H54 (cell line): ENCODE measurements around the gene ITGAE.
A peak's percentile ranks its signal among the peaks of the same experiment; 100 is the strongest.
"Not testable (repeated sequence)": the region's sequence is repeated elsewhere in the genome, so short reads cannot be mapped to it uniquely, and the experiment has no call there.

Source experiments
- DNase-seq: peaks from one replicate; pipeline ENCODE4 v3.0.0; 2011; ENCODE audit warnings: low spot score, mixed read lengths; ENCODE audit not compliant: insufficient read length
- FAIRE-seq: peaks from 3 replicates; lab custom pipeline; 2011; peaks lifted over from hg19 to GRCh38; lab: Jason Lieb, UNC
- POLR2A ChIP-seq: IDR thresholded peaks from 2 replicates; pipeline ENCODE4 v1.6.1; 2011; ENCODE audit warnings: low read depth, mild to moderate bottlenecking, low read length

The ITGAE gene

GRCh38 chr17:3704931-3705717, 95.9 kb downstream of the ITGAE start:
- no peak for DNase-seq
- FAIRE-seq = no peak
- no peak for TF ChIP-seq POLR2A

GRCh38 chr17:3702041-3702539, 98.9 kb downstream of the ITGAE start:
- FAIRE-seq, DNase-seq: not testable (repeated sequence)

DNA sequence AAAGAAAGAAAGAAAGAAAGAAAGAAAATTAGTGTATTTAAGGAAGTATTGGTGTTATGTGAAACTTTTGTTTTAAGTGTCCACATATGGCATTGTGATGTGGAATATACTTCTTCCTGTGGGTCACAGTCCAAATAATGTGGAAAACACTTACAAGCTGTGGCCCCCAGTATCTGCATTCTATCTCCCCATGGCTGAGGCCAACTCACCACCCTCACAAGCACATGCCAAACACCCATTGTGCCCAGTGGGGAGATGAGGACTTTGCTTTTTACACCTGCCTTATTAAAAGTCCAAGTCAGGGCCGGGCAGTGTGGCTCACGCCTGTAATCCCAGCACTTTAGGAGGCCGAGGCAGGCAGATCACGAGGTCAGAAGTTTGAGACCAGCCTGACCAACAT, 101.0 kb downstream of the ITGAE start:
- TF ChIP-seq POLR2A = no peak
- no peak for FAIRE-seq

GRCh38 chr17:3698139-3698538, 102.8 kb downstream of the ITGAE start:
- FAIRE-seq = no peak
- no peak for TF ChIP-seq POLR2A
- no peak for DNase-seq

More for the DNA sequence above, 101.0 kb downstream of the ITGAE start:
- DNase-seq = no peak

DNA sequence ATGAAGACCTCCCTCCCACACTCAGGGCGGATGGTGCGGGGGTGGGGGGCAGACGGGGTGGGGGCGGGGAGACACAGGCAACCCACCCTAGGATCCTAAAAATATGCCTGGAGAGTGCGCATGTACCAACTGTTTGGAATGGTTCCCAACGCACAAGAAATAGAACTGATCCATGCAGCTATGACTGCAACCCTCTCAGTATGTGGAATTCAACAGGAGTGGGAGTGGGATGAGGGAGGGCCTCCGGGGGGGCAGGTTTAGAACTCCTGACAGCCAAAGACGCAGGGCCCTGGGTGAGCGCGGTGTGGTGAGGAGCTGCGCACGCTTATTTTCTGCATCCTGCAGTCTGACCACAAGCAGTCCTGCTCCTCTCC, 103.9 kb downstream of the ITGAE start:
- FAIRE-seq (no peak), DNase-seq (no peak)
- no peak for TF ChIP-seq POLR2A

DNA sequence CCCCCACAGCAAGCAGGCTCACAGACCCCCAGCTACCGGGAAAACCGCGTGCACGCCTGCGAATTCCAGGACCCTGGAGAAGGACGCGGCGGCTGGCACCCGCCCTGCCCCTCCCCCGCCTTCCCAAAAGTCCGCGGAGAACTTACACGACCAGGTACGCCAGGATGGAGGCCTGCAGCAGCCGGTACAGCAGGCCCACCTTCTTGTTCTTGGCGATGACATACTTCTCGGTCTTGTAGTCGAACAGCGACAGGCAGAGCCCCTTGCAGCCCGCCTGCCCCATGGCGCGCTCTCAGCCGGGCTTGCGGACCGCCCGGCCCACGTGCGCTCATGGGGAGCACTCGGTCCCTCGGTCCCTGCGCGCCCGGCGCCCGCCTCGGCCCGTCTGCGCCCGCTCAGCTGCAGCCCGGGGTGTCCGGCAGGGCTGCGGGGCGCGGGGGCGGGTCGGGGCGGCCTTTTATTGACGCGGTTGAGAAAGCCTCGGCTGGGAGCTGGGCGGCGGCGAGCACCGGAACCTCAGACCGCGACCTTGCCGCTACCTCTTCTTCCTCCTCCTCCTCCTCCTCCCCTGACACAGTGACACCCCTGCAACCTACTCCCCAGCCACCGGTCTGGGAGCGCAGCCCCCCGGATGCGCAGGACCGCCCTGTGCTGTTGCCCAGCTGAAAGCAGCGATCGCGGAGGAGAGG, 105.1 kb downstream of the ITGAE start, which contains the start of gene P2RX5:
P2RX5 (minus strand) TSS at position 433 of the 689 bp plus-strand sequence; CDS start at position 283, 150 bp downstream.
- no peak for DNase-seq

GRCh38 chr17:3695129-3695722, 105.8 kb downstream of the ITGAE start:
- FAIRE-seq = peak; percentile 20

More for the DNA sequence above, 105.1 kb downstream of the ITGAE start, which contains the start of gene P2RX5:
- FAIRE-seq = no peak
- 0 out of 2 replicates have a peak, but pooled peaks have one; percentile 11 for TF ChIP-seq POLR2A

GRCh38 chr17:3693829-3694231, 107.2 kb downstream of the ITGAE start:
- TF ChIP-seq POLR2A = no peak
- no peak for DNase-seq
- no peak for FAIRE-seq

More at GRCh38 chr17:3695129-3695722, 105.8 kb downstream of the ITGAE start:
- TF ChIP-seq POLR2A = no peak
- DNase-seq = peak; percentile 88

DNA sequence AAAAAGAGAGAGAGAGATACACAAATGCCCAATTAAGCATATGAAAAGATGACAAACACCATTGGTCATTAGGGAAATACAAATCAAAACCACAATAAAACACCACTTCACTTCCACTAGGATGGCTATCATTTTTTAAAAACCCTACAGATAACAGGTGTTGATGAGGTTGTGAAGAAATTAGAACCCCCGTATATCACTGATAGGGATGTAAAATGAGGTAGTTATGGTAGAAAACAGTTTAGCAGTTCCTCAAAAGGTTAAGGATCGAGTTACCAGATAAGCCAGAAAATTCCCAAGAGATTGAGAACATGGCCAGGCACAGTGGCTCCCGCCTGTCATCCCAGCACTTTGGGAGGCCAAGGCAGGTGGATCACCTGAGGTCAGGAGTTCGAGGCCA, 107.8 kb downstream of the ITGAE start:
- no peak for TF ChIP-seq POLR2A
- no peak for FAIRE-seq
- DNase-seq = no peak

DNA sequence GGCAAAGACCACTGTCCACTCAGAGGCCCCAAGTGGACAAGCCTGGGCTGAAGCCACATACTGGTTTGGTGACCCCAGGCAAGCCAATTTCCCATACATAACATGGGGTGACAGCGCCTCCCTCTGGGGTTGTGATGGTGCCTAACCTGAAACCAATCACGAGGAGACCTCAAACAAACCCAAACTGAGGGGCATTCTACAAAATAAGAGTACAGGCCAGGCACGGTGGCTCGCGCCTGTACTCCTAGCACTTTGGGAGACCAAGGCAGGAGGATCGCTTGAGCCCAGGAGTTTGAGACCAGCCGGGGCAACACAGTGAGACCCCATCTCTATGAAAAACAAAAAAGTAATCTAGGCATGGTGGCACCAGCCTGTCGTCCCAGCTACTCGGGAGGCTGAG, 108.6 kb downstream of the ITGAE start:
- no peak for FAIRE-seq
- TF ChIP-seq POLR2A = no peak
- no peak for DNase-seq

- FAIRE-seq = no peak
- DNase-seq = no peak
- no peak for TF ChIP-seq POLR2A
Measured at GRCh38 chr17:3691617-3692067, 109.3 kb downstream of the ITGAE start.

- TF ChIP-seq POLR2A = no peak
- DNase-seq (no peak), FAIRE-seq (no peak)
Measured at GRCh38 chr17:3690094-3690715, 110.8 kb downstream of the ITGAE start.
